Choroid plexus epithelial cell (primary cell): ENCODE results near the gene TARP.
"Not testable (repeated sequence)": the region's sequence is repeated elsewhere in the genome, so short reads cannot be mapped to it uniquely, and the experiment has no call there.

Experiments used
- DNase-seq: peaks from one replicate; pipeline ENCODE4 v3.0.0-alpha.2; 2010; ENCODE audit warnings: low read depth
- H3K4me3 ChIP-seq: 2 replicates; pipeline ENCODE4 v1.5.1; 2011; ENCODE audit warnings: low read depth, mild to moderate bottlenecking, control low read depth, low read length, moderate library complexity
- TF ChIP-seq, protein P1 (sequence below): conservative IDR thresholded peaks from 2 replicates; pipeline ENCODE4 v1.5.1; 2011; ENCODE audit warnings: low read depth, mild to moderate bottlenecking, control low read depth, inconsistent platforms, low read length, moderate library complexity

Gene TARP

GRCh38 chr7:38262545-38262944, 10.9 kb downstream of the TARP start:
- H3K4me3 ChIP-seq: no peak overlapping the region
- no peak for DNase-seq
- TF ChIP-seq, protein P1, sequence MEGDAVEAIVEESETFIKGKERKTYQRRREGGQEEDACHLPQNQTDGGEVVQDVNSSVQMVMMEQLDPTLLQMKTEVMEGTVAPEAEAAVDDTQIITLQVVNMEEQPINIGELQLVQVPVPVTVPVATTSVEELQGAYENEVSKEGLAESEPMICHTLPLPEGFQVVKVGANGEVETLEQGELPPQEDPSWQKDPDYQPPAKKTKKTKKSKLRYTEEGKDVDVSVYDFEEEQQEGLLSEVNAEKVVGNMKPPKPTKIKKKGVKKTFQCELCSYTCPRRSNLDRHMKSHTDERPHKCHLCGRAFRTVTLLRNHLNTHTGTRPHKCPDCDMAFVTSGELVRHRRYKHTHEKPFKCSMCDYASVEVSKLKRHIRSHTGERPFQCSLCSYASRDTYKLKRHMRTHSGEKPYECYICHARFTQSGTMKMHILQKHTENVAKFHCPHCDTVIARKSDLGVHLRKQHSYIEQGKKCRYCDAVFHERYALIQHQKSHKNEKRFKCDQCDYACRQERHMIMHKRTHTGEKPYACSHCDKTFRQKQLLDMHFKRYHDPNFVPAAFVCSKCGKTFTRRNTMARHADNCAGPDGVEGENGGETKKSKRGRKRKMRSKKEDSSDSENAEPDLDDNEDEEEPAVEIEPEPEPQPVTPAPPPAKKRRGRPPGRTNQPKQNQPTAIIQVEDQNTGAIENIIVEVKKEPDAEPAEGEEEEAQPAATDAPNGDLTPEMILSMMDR: no peak

GRCh38 chr7:38262026-38262425, 11.4 kb downstream of the TARP start:
- not testable (repeated sequence) for H3K4me3 ChIP-seq, DNase-seq

DNA sequence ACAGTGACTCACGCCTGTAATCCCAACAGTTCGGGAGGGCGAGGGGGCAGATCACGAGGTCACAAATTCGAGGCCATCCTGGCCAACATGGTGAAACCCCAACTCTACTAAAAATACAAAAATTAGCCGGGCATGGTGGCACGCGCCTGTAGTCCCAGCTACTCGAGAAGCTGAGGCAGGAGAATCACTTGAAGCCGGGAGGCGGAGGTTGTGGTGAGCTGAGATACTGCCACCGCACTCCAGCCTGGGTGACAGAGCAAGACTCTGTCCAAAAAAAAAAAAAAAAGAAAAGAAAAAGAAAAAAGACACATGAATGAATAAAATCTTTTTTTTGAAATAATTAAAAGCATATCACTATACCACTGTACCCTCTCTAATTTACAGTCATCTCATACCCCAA, 11.8 kb downstream of the TARP start:
- H3K4me3 ChIP-seq, DNase-seq: not testable (repeated sequence)

- not testable (repeated sequence) for DNase-seq, H3K4me3 ChIP-seq
Measured at GRCh38 chr7:38259157-38259556, 14.3 kb downstream of the TARP start.

DNA sequence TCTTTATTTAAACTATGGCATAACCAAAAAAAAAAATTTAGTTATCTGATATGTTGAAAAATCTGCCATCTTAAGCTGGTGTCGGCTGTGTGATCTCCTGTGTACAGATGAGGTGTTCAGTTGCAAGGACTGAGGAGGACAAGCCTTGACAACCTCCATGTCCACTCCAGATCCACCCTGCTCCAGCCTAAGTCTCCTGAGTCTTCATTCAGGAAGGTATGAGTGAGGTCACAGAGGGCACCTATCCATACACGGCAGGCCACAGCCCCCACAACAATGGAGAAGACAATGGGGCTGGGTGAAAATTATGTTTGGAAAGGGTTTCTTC, 16.1 kb downstream of the TARP start:
- DNase-seq: no peak
- no peak overlapping the region for H3K4me3 ChIP-seq
- TF ChIP-seq, protein P1: no peak

- not testable (repeated sequence) for DNase-seq, H3K4me3 ChIP-seq
Measured at GRCh38 chr7:38249849-38250248, 23.6 kb downstream of the TARP start.

- H3K4me3 ChIP-seq: no peak overlapping the region
- TF ChIP-seq, protein P1: no peak
- DNase-seq: no peak
Measured at GRCh38 chr7:38248069-38248567, 25.3 kb downstream of the TARP start.

GRCh38 chr7:38245409-38245977, 27.9 kb downstream of the TARP start:
- DNase-seq: no peak
- no peak overlapping the region for H3K4me3 ChIP-seq
- TF ChIP-seq, protein P1: no peak

DNA sequence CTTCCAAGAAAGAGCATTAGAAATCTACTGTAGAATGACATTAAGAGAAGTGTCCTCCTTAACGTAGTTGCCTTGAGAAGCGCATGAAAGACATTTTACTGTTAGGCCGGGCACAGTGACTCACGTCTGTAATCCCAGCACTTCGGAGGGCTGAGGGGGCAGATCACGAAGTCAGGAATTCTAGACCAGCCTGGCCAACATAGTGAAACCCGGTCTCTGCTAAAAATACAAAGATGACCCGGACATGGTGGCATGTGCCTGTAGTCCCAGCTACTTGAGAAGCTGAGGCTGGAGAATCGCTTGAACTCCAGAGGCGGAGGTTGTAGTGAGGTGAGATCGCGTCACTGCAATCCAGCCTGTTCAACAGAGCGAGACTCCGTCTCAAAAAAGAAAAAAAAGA, 28.9 kb downstream of the TARP start:
- TF ChIP-seq, protein P1: no peak
- DNase-seq: no peak
- no peak overlapping the region for H3K4me3 ChIP-seq

DNA sequence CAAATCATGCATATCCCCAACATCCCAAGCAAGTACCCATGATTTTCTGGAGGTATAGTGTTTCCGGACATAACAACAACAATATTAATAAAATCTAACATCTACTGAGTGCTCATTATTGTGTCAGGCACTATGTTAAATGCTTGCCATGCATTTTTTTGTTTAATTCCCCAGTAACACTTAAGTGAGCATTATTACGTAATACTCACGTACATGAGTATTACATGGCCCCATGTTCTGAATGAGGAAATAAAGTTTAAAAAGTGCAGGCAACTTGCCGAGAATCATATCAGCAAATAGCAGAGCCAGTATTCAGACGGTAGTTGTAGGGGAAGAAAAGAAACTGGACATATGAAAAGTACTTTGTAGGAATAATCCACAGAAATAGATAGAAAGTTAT, 30.1 kb downstream of the TARP start:
- not testable (repeated sequence) for DNase-seq, H3K4me3 ChIP-seq
